RWPE2 (cell line): Measurements from ENCODE around the gene SAA1.

Source experiments
- ATAC-seq: fragments of 200-7000 bp; cut with Tn5 transposase; 3 replicates; pipeline ENCODE4 v1.9.1; 2021; ENCODE audit warnings: low read depth
- DNase-seq: peaks from one replicate; pipeline ENCODE4 v3.0.0-alpha.2; 2020; ENCODE audit warnings: low spot score
- H3K27ac ChIP-seq: fragments of 450-650 bp; 2 replicates; pipeline ENCODE4 v1.5.1; 2017; ENCODE audit warnings: mild to moderate bottlenecking; ENCODE audit not compliant: poor library complexity, severe bottlenecking
- H3K27me3 ChIP-seq: fragments of 250-450 bp; sonication (Bioruptor Pico); 2 replicates; pipeline ENCODE4 v1.5.1; 2021; ENCODE audit warnings: mild to moderate bottlenecking, moderate library complexity; ENCODE audit not compliant: insufficient read depth, poor library complexity, severe bottlenecking
- H3K36me3 ChIP-seq: fragments of 250-450 bp; sonication (Bioruptor Pico); 2 replicates; pipeline ENCODE4 v1.5.1; 2020; ENCODE audit warnings: low read depth, mild to moderate bottlenecking, moderate library complexity
- H3K4me1 ChIP-seq: fragments of 250-450 bp; sonication (Bioruptor Pico); 2 replicates; pipeline ENCODE4 v1.5.1; 2021; ENCODE audit warnings: mild to moderate bottlenecking, moderate library complexity; ENCODE audit not compliant: insufficient read depth, poor library complexity, severe bottlenecking
- H3K4me3 ChIP-seq: fragments of 250-450 bp; sonication (Bioruptor Pico); 2 replicates; pipeline ENCODE4 v1.5.1; 2021; ENCODE audit warnings: mild to moderate bottlenecking, moderate library complexity; ENCODE audit not compliant: severe bottlenecking
- H3K9me3 ChIP-seq: fragments of 250-450 bp; sonication (Bioruptor Pico); 2 replicates; pipeline ENCODE4 v1.5.1; 2021; ENCODE audit warnings: mild to moderate bottlenecking, moderate library complexity; ENCODE audit not compliant: severe bottlenecking
- TF ChIP-seq, protein P1 (sequence below): fragments of 450-650 bp; IDR thresholded peaks from one replicate; pipeline ENCODE4 v1.5.1; 2017; ENCODE audit warnings: mild to moderate bottlenecking, moderate library complexity; ENCODE audit not compliant: poor library complexity, severe bottlenecking

Gene SAA1

DNA sequence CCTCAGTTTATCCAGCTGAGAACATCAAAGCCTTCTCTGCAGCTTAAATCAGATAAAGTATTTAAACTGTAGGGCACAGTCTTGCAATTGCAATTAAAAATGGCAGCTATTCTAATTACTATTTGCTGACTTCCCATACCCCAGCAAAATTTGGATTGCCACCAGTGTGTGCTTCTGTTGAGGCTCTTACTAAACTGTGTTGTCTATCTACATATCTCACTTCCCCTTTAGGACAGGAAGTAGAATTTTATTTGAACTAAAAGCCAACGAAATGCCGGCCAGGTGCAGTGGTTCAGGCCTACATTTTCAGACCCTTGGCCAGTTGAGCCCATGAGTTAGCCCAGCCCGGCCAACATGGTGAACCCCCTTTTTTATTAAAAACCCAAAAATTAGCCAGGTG lies 36.6 kb upstream of the SAA1 start:
- no peaks in the 10 kb centered on the region for H3K4me1 ChIP-seq
- H3K9me3 ChIP-seq, result no peaks in the 10 kb centered on the region
- TF ChIP-seq, protein P1, sequence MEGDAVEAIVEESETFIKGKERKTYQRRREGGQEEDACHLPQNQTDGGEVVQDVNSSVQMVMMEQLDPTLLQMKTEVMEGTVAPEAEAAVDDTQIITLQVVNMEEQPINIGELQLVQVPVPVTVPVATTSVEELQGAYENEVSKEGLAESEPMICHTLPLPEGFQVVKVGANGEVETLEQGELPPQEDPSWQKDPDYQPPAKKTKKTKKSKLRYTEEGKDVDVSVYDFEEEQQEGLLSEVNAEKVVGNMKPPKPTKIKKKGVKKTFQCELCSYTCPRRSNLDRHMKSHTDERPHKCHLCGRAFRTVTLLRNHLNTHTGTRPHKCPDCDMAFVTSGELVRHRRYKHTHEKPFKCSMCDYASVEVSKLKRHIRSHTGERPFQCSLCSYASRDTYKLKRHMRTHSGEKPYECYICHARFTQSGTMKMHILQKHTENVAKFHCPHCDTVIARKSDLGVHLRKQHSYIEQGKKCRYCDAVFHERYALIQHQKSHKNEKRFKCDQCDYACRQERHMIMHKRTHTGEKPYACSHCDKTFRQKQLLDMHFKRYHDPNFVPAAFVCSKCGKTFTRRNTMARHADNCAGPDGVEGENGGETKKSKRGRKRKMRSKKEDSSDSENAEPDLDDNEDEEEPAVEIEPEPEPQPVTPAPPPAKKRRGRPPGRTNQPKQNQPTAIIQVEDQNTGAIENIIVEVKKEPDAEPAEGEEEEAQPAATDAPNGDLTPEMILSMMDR, result no peak
- H3K36me3 ChIP-seq, result no peaks in the 10 kb centered on the region
- DNase-seq (no peak), ATAC-seq (no peak)
- no peak overlapping the region for H3K4me3 ChIP-seq
- no peaks in the 10 kb centered on the region for H3K27me3 ChIP-seq
- H3K27ac ChIP-seq, result no peak overlapping the region

DNA sequence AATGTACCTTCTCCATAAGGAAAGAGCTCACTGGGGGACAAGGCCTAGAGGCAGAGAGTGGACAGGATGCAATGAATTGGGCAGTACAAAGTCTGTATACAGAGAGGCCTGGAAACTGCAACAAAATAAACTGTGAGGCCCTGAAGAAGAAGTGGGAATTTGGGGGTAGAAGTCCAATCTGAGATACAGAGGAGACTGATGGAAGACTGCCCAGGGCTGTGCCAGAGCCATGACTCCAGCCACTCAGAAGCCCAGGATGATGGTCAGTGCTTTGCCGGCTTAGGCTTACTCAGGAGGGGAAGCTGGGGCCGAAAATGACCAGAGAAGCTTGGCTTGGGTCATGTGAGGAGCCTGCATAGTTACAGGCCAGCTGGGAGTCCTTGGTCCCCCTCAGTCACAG lies 35.2 kb upstream of the SAA1 start:
- Histone ChIP-seq H3K36me3 (no peaks in the 10 kb centered on the region), H3K4me3 (no peak overlapping the region), H3K4me1 (no peaks in the 10 kb centered on the region), H3K27me3 (no peaks in the 10 kb centered on the region), H3K27ac (no peak overlapping the region), H3K9me3 (no peaks in the 10 kb centered on the region)
- ATAC-seq (no peak), DNase-seq (no peak)
- TF ChIP-seq, protein P1, result no peak

DNA sequence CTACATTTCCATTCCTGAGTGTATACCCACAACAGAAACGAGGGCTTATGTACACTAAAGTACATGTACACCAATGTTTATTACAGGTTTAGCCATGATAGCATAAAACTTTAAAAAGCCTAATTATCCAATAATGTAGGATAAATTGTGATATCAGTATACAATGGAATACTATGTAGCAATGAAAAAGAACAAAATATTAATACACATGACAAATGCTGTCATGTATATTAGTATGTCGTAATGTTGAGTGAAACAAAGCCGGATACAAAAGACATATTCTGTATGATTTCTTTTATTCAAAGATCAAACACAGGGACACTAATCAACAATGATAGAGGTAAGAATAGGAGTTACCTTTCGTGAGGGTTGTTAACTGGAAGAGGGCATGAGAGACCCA lies 32.2 kb upstream of the SAA1 start:
- Histone ChIP-seq H3K27me3 (no peaks in the 10 kb centered on the region), H3K4me1 (no peaks in the 10 kb centered on the region), H3K9me3 (no peaks in the 10 kb centered on the region), H3K36me3 (no peaks in the 10 kb centered on the region), H3K4me3 (no peak overlapping the region), H3K27ac (no peak overlapping the region)
- DNase-seq (no peak), ATAC-seq (no peak)
- TF ChIP-seq, protein P1, result no peak

DNA sequence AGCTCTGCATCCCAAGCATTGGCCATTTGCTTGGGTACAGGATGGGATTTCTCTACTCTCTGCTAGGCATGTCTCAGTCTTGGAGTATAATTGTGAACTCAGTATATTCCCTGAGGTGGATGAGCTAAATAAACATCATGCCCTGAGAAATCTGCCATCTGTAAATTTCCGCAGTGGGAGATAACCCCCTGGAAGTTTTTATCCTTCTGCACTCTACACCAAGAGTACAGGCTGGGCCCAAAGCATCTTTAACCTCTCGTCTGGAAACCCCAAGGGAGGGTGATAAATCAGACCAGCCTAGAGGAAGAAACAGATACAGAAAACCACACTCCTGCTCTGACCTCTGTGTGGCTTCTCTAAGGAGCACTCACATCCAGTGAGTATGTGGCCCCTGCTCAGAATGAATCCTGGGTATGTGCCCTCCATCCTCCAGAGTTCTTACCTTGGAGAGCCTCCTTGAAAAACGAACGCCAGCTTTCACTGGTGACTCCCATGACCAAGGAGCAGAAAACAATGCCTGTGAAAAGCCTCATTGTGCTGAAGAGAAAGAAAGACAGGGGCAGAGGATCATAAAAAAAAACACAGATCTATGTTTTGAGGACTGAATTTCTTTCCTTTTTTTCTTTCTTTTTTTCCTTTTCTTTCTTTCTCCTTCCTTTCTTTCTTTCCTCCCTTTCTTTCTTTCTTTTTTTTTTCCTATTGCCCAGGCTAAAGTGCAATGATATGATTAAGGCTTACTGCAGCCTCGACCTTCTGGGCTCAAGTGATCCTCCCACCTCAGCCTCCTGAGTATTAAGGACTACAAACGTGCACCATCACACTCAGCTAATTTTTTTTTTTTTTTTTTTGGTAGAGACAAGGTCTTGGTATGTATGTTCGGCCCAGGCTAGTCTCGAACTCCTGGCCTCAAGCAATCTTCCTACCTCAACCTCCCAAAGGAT lies 30.4 kb upstream of the SAA1 start:
- Histone ChIP-seq H3K36me3 (no peaks in the 10 kb centered on the region), H3K9me3 (no peaks in the 10 kb centered on the region), H3K27ac (no peak overlapping the region), H3K4me1 (no peaks in the 10 kb centered on the region), H3K4me3 (no peak overlapping the region), H3K27me3 (no peaks in the 10 kb centered on the region)
- ATAC-seq (no peak), DNase-seq (no peak)
- TF ChIP-seq, protein P1, result no peak
